PFSK-1 (cell line): ENCODE data around the gene RHBDF1.

Source experiments
- FOXP2 ChIP-seq: optimal IDR thresholded peaks from 2 replicates; pipeline ENCODE3; 2011; ENCODE audit warnings: borderline replicate concordance, control low read depth, inconsistent platforms; ENCODE audit not compliant: insufficient read depth; ENCODE audit errors: extremely low read length, extremely low read depth
- POLR2AphosphoS5 ChIP-seq: IDR thresholded peaks from 2 replicates; pipeline ENCODE4 v1.6.1; 2012; ENCODE audit warnings: low read depth, mild to moderate bottlenecking, control low read depth, low read length, moderate library complexity
- SIN3A ChIP-seq: IDR thresholded peaks from 2 replicates; pipeline ENCODE4 v1.6.1; 2012; ENCODE audit warnings: mild to moderate bottlenecking, low read length, moderate library complexity, borderline replicate concordance; ENCODE audit not compliant: insufficient read depth
- TAF1 ChIP-seq: IDR thresholded peaks from 2 replicates; pipeline ENCODE4 v1.6.1; 2012; ENCODE audit warnings: low read length, control low read depth, borderline replicate concordance; ENCODE audit not compliant: insufficient read depth
- TF ChIP-seq, protein P1 (sequence below), 2 experiments: IDR thresholded peaks; 2 replicates each; pipeline versions ENCODE4 v1.6.1 to v1.8.0; 2011 to 2012; ENCODE audit warnings: low read depth in 2 of 2, low read length in 2 of 2, control low read depth in 1 of 2, inconsistent platforms in 1 of 2, mild to moderate bottlenecking in 1 of 2, moderate library complexity in 1 of 2; ENCODE audit not compliant: insufficient read depth in 1 of 2

Gene RHBDF1

GRCh38 chr16:84718-85406, 12.4 kb upstream of the RHBDF1 start:
- TF ChIP-seq POLR2AphosphoS5 (0 out of 2 replicates have a peak, but pooled peaks have one; percentile 16), TAF1 (0 out of 2 replicates have a peak, but pooled peaks have one; percentile 21)
- TF ChIP-seq, protein P1, sequence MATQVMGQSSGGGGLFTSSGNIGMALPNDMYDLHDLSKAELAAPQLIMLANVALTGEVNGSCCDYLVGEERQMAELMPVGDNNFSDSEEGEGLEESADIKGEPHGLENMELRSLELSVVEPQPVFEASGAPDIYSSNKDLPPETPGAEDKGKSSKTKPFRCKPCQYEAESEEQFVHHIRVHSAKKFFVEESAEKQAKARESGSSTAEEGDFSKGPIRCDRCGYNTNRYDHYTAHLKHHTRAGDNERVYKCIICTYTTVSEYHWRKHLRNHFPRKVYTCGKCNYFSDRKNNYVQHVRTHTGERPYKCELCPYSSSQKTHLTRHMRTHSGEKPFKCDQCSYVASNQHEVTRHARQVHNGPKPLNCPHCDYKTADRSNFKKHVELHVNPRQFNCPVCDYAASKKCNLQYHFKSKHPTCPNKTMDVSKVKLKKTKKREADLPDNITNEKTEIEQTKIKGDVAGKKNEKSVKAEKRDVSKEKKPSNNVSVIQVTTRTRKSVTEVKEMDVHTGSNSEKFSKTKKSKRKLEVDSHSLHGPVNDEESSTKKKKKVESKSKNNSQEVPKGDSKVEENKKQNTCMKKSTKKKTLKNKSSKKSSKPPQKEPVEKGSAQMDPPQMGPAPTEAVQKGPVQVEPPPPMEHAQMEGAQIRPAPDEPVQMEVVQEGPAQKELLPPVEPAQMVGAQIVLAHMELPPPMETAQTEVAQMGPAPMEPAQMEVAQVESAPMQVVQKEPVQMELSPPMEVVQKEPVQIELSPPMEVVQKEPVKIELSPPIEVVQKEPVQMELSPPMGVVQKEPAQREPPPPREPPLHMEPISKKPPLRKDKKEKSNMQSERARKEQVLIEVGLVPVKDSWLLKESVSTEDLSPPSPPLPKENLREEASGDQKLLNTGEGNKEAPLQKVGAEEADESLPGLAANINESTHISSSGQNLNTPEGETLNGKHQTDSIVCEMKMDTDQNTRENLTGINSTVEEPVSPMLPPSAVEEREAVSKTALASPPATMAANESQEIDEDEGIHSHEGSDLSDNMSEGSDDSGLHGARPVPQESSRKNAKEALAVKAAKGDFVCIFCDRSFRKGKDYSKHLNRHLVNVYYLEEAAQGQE (IDR thresholded peaks at IDR 0.05; ENCODE audit: insufficient read depth in 1 of 2, low read depth in 2 of 2, low read length in 2 of 2), result no peak

DNA sequence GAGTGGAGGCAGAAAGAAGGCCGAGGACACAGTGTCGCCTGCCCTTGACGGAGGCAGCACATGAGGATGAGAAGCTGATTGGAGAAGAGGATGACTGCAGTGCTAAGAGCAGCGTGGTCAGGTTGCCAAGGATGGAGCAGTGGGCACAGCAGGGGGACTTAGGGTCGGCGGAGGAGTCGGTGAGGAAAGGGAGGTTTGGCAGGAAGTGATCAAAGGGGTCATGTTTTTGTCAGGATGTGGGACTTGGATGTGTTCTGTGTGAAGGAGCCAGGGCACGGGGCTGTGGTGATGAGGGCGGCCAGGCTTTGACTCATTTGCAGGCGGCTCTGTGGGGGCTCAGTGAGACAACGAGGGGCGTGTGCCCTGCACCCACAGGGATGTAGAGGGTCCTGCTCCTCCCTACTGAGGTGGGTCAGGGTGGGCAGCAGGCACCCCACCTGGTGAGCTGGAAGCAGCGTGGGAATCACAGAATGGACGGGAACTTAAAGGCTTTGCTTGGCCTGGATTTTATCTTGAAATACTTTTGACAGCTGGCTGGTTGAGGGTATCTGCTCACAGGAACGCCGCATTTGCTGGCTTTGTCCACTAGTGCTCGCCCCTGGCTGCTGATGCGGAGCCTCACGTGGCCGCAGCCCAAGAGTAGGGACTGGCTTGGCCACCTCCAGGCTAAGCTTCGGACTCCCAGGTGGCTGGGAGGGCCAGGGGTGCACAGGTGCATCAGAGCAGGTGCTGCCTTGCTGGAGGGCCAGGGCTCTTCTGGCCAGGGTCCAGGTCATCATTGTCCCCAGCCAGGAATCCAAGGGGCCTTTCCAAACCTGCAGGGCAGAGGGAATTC, 11.6 kb upstream of the RHBDF1 start:
- TF ChIP-seq FOXP2 (no peak), POLR2AphosphoS5 (no peak), TAF1 (no peak), SIN3A (no peak)
- TF ChIP-seq, protein P1 (IDR thresholded peaks at IDR 0.05; ENCODE audit: insufficient read depth in 1 of 2, low read depth in 2 of 2, low read length in 2 of 2), result no peak

DNA sequence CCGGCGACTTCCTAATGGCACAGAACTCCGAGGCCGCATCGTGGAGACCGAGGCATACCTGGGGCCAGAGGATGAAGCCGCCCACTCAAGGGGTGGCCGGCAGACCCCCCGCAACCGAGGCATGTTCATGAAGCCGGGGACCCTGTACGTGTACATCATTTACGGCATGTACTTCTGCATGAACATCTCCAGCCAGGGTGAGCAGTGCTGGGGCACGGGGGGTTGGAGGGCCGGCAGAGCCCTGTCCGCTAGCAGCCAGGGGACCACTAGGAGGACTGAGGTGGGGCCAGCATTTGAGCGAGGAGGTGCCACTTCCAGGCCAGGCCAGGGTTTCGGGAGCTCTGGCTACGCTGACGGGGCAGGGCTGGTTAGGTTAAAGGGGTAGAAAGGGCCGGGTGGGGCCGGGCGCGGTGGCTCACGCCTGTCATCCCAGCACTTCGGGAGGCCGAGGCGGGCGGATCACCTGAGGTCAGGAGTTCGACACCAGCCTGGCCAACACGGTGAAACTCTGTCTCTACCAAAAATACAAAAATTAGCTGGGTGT, 10.7 kb upstream of the RHBDF1 start:
- TF ChIP-seq, protein P1 (IDR thresholded peaks at IDR 0.05; ENCODE audit: insufficient read depth in 1 of 2, low read depth in 2 of 2, low read length in 2 of 2), result no peak
- TF ChIP-seq FOXP2, result no peak
- TF ChIP-seq SIN3A, result no peak

GRCh38 chr16:79151-80054, 7.0 kb upstream of the RHBDF1 start:
- TF ChIP-seq, protein P1 (IDR thresholded peaks at IDR 0.05; ENCODE audit: insufficient read depth in 1 of 2, low read depth in 2 of 2, low read length in 2 of 2), result no peak
- TF ChIP-seq SIN3A (no peak), POLR2AphosphoS5 (no peak; the same call in 1 of the 2 replicates), FOXP2 (no peak), TAF1 (no peak)
